Measurements from ENCODE around the gene C1orf198. TPM values are rescaled to one million over a fixed set of nuclear protein-coding genes. Genes with fewer than 3 reads are reported as not detected.

Gene C1orf198
- total RNA-seq, 1 experiment from 2014 or later: 22.9 TPM

DNA sequence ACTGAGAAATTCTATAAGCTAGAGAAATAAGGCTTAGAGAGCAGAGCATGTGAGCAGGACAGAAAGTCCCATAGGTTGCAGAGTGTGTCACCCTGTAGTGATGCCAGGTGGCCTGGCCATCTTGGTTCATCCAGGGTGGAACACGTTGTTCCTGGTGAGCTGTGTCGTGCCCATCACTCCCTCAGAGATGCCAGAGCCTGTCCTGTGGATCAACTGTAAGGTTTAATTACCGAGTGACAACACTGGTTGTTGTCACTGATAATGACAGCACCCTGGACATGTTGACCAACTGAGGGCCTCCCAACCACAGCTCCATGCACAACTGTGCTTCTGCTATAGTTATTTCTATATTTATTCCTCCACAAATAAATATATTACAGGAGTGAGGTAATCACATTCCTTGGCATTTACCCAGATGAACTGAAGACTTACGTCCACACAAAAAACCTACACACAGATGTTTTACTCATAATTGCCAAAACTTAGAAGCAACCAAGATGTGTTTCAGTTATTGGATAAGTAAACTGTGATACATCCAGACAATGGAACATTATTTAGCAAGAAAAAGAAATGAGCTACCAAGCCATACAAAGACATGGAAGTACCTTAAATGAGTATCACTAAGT lies 6.2 kb downstream of the C1orf198 start:
- Histone ChIP-seq H3K9me2 (ENCODE audit: insufficient read depth) (no peaks in the 10 kb centered on the region), H3K9ac (ENCODE audit: low read length) (no peak overlapping the region), H3K4me3 (replicated peaks in 1 of 2; ENCODE audit: low read depth in 1 of 2, low read length in 2 of 2) (no peak overlapping the region), H3K4me1 (ENCODE audit: control insufficient read depth in 1 of 2, insufficient read depth in 2 of 2, low read length in 2 of 2) (peaks cover 19 to 22% of the 10 kb centered on the region in 2 experiments), H2AFZ (ENCODE audit: low read depth, low read length, poor library complexity, severe bottlenecking) (no peak overlapping the region), H3K27me3 (ENCODE audit: insufficient read depth, low read length) (no peaks in the 10 kb centered on the region), H3K79me2 (ENCODE audit: insufficient read depth, low read length) (peaks cover 85% of the 10 kb centered on the region), H3K27ac (ENCODE audit: low read depth, low read length) (no peak overlapping the region), H3K9me3 (ENCODE audit: control insufficient read depth in 1 of 2, insufficient read depth in 1 of 2, low read depth in 1 of 2, low read length in 2 of 2) (no peaks in the 10 kb centered on the region), H3K4me2 (ENCODE audit: low read length) (no peak overlapping the region), H3K36me3 (ENCODE audit: control insufficient read depth in 1 of 2, insufficient read depth in 2 of 2, low read length in 2 of 2) (no peaks in the 10 kb centered on the region), H4K20me1 (ENCODE audit: insufficient read depth) (no peaks in the 10 kb centered on the region)
- TF ChIP-seq CBX3 (IDR thresholded peaks at IDR 0.05; ENCODE audit: low read depth): no peak
- no peak for TF ChIP-seq EGR1 (IDR thresholded peaks at IDR 0.05; ENCODE audit: low read depth)
- no peak for TF ChIP-seq POLR2AphosphoS5 (IDR thresholded peaks at IDR 0.05; ENCODE audit: low read depth, low read length)
- no peak for TF ChIP-seq YY1 (IDR thresholded peaks at IDR 0.05; ENCODE audit: extremely low read depth, insufficient replicate concordance, low read depth, low read length)
- TF ChIP-seq, protein P1, sequence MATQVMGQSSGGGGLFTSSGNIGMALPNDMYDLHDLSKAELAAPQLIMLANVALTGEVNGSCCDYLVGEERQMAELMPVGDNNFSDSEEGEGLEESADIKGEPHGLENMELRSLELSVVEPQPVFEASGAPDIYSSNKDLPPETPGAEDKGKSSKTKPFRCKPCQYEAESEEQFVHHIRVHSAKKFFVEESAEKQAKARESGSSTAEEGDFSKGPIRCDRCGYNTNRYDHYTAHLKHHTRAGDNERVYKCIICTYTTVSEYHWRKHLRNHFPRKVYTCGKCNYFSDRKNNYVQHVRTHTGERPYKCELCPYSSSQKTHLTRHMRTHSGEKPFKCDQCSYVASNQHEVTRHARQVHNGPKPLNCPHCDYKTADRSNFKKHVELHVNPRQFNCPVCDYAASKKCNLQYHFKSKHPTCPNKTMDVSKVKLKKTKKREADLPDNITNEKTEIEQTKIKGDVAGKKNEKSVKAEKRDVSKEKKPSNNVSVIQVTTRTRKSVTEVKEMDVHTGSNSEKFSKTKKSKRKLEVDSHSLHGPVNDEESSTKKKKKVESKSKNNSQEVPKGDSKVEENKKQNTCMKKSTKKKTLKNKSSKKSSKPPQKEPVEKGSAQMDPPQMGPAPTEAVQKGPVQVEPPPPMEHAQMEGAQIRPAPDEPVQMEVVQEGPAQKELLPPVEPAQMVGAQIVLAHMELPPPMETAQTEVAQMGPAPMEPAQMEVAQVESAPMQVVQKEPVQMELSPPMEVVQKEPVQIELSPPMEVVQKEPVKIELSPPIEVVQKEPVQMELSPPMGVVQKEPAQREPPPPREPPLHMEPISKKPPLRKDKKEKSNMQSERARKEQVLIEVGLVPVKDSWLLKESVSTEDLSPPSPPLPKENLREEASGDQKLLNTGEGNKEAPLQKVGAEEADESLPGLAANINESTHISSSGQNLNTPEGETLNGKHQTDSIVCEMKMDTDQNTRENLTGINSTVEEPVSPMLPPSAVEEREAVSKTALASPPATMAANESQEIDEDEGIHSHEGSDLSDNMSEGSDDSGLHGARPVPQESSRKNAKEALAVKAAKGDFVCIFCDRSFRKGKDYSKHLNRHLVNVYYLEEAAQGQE (IDR thresholded peaks at IDR 0.05; ENCODE audit: low read depth): no peak
- no peak for TF ChIP-seq CEBPB (IDR thresholded peaks at IDR 0.05; ENCODE audit: low read depth)
- TF ChIP-seq FOSL1 (IDR thresholded peaks at IDR 0.05; ENCODE audit: low read depth): no peak
- TF ChIP-seq ZNF274 (IDR thresholded peaks at IDR 0.05; ENCODE audit: low read depth, low read length): no peak
- TF ChIP-seq, protein P2, sequence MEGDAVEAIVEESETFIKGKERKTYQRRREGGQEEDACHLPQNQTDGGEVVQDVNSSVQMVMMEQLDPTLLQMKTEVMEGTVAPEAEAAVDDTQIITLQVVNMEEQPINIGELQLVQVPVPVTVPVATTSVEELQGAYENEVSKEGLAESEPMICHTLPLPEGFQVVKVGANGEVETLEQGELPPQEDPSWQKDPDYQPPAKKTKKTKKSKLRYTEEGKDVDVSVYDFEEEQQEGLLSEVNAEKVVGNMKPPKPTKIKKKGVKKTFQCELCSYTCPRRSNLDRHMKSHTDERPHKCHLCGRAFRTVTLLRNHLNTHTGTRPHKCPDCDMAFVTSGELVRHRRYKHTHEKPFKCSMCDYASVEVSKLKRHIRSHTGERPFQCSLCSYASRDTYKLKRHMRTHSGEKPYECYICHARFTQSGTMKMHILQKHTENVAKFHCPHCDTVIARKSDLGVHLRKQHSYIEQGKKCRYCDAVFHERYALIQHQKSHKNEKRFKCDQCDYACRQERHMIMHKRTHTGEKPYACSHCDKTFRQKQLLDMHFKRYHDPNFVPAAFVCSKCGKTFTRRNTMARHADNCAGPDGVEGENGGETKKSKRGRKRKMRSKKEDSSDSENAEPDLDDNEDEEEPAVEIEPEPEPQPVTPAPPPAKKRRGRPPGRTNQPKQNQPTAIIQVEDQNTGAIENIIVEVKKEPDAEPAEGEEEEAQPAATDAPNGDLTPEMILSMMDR (IDR thresholded peaks at IDR 0.05 in 2 of 3, conservative IDR thresholded peaks at IDR 0.05 in 1 of 3; ENCODE audit: borderline replicate concordance in 1 of 3, insufficient read depth in 1 of 3, low read depth in 2 of 3, low read length in 2 of 3): no peak
- no peak for TF ChIP-seq SRF (IDR thresholded peaks at IDR 0.05; ENCODE audit: low read depth)
- TF ChIP-seq ZFX (IDR thresholded peaks at IDR 0.05): no peak
- TF ChIP-seq TCF7L2 (IDR thresholded peaks at IDR 0.05; ENCODE audit: borderline replicate concordance, extremely low read depth, insufficient read depth, insufficient read length): no peak
- TF ChIP-seq, protein P3, sequence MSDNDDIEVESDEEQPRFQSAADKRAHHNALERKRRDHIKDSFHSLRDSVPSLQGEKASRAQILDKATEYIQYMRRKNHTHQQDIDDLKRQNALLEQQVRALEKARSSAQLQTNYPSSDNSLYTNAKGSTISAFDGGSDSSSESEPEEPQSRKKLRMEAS (IDR thresholded peaks at IDR 0.05): no peak
- TF ChIP-seq POLR2A (IDR thresholded peaks at IDR 0.05; ENCODE audit: borderline replicate concordance, extremely low read depth, insufficient read depth, insufficient read length): no peak
- no peak for TF ChIP-seq RAD21 (IDR thresholded peaks at IDR 0.05; ENCODE audit: low read depth)
- TF ChIP-seq, protein P4, sequence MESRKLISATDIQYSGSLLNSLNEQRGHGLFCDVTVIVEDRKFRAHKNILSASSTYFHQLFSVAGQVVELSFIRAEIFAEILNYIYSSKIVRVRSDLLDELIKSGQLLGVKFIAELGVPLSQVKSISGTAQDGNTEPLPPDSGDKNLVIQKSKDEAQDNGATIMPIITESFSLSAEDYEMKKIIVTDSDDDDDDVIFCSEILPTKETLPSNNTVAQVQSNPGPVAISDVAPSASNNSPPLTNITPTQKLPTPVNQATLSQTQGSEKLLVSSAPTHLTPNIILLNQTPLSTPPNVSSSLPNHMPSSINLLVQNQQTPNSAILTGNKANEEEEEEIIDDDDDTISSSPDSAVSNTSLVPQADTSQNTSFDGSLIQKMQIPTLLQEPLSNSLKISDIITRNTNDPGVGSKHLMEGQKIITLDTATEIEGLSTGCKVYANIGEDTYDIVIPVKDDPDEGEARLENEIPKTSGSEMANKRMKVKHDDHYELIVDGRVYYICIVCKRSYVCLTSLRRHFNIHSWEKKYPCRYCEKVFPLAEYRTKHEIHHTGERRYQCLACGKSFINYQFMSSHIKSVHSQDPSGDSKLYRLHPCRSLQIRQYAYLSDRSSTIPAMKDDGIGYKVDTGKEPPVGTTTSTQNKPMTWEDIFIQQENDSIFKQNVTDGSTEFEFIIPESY (IDR thresholded peaks at IDR 0.05; ENCODE audit: extremely low read depth, insufficient replicate concordance, low read length): no peak
- DNase-seq (ENCODE audit: low read depth, low spot score) (no peak), ATAC-seq (no peak)
- POLR2A ChIA-PET: no interaction called here
- no TSS peak for BruUV-seq (replicated peaks)
- CTCF ChIA-PET: no interaction called here
- RAD21 ChIA-PET (ENCODE audit: low non-redundant PET in 1 of 2, low total read pairs in 2 of 2, uncharacterized antibody in 2 of 2, unreplicated experiment in 2 of 2): no interaction called here
- intact Hi-C loops (cut with micrococcal nuclease): no loop called here

Data from HCT116 (cell line).